Anterior cingulate cortex (tissue), 58 donors: ENCODE results near the gene POLR3E.
A peak's percentile ranks its signal among the peaks of the same experiment; 100 is the strongest.

Experiments used
- DNase-seq, 58 donors: peaks; one replicate each; lab custom pipeline; 2025; lab: John Stamatoyannopoulos, UW

Gene POLR3E

DNA sequence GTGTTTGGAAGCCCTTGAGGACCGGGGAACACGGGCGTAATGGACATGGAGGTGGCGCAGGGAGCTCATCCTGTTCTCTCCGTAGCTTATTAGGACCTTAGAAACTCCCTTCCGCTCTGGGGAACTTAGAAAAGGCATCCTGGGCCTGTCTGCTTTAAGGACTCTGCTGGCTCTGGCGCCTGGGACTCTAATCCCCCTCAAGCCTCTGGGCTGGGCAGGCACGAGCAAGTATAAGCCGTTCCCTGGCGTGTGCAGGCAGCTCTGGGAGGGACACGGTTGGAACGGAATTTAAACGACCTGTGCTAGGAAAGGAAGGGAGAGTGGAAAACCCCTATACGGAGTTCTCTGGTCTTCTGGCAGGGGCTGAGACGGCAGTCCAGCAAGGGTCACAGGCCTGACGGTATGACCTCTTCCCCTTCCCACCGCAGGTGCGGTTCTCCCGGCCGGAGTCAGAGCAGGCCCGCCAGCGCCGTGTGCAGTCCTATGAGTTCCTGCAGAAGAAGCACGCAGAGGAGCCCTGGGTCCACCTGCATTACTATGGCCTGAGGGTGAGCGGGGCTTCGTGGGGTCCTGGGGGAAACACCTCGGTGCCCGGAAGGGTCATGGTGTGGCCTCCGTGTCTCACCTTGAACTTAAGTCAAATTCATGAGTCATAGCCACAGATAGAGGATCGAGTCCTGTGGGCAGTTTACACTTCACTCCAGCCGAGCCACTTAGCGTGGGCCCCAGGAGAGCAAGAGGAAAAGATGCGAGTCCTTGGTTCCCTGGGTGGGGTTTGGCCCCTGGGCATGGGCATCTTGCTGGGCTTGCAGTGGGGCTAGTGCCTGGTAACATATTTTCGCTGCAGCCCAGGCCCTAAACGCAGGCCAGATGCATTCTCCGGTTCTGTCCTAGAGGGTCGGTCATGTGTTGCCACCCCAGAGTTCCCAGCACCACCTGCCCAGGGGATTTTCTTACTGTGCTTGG lies 17.7 kb downstream of the POLR3E start:
- no peak for DNase-seq

DNA sequence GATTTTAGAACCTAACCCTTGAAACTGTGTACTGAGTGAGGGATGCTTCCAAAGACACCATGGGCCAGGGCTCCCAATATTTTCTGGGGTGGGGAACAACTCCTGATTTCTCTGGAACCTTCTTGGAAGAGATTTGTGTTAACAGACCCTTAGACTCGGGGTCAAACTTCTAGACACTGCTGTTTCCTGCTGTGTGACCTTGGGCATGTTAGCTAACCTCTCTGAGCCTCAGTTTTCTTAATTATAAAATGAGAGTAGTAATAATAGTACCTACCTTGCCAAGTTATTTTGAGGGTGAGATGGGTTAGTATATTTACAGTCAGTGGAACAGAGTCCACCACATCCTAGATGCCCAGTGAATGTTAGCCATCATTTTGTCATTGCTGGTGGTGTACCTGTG lies 18.8 kb downstream of the POLR3E start:
- DNase-seq, result no peak

DNA sequence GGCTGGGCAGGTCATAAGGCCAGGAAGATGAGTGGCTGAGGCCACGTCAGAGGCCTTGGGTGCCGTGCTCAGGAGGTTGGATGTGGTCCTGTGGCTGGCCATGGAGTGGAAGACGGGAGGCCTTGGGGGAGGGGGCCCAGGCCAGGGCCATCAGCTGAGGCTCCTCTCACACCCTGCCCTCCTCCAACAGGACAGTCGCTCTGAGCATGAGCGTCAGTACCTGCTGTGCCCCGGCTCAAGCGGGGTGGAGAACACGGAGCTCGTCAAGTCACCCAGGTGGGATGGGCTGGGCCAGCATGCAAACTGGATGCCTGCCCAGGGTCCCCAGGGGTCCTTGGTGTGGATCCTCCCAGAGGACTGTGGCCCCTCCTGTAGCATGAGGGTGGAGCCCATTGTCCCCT lies 19.2 kb downstream of the POLR3E start:
- DNase-seq, result no peak

DNA sequence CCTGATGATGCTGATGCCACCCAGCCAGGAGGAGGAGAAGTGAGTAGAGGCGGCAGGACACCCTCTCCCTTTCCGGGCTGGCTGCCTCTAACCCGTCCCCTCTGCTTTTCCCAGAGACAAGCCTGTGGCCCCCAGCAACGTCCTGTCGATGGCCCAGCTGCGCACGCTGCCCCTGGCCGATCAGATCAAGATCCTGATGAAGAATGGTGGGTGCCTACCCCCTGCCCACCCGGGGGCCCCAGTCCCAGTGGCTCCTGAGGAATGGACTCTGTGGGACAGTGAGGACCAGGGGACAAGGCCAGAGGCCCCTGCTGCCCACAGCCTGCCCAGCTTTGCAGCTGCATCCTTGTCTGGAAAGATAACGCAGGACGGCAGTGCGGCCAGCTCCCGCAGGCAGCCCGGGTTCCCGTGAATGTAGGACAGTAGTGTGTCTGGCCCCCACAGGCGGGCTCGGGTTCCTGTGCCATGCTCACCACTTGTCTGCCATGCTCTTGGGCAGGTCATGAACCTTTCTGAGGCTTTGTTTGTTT lies 19.9 kb downstream of the POLR3E start:
- no peak for DNase-seq

DNA sequence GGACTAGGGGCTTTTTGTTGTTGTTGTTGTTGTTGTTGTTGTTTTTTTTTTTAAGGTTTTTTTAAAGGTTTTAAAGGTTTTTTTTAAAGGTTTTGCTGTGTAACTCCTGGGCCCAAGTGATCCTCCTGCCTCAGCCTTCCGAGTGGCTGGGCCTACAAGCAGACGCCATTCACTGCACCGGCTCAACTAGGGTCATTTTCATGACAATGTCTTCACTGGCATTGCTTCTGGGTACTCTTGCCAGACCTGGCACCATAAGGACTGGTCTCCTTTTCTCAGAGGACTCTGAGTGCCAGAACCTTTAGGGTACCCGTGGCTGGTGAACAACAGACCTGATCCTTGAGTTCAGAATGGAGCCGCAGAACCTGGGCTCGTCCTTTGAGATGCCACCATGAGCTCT lies 20.4 kb downstream of the POLR3E start:
- DNase-seq, result no peak

DNA sequence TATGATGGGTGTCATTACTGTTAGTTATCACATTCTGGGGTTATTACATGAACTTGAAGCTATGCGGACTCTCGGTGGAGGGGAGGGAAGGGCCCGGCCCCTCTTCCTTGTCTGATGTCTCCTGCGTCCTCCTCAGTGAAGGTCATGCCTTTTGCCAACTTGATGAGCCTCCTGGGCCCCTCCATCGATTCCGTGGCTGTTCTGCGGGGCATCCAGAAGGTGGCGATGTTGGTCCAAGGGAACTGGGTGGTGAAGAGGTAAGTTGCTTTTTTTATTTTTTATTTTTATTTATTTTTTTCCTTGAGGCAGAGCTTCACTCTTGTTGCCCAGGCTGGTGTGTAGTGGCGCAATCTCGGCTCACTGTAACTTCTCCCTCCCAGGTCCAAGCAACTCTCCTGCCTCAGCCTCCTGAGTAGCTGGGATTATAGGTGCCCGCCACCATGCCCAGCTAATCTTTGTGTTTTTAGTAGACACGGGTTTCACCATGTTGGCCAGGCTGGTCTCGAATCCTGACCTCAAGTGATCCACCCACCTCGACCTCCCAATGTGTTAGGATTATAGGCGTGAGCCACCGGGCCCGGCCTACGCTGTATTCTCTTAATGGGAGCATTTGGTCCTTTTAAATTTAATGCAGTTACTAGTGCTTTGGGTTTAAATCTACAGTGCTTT lies 21.6 kb downstream of the POLR3E start:
- peak in 1 of 58 donors; percentile 2 for DNase-seq

DNA sequence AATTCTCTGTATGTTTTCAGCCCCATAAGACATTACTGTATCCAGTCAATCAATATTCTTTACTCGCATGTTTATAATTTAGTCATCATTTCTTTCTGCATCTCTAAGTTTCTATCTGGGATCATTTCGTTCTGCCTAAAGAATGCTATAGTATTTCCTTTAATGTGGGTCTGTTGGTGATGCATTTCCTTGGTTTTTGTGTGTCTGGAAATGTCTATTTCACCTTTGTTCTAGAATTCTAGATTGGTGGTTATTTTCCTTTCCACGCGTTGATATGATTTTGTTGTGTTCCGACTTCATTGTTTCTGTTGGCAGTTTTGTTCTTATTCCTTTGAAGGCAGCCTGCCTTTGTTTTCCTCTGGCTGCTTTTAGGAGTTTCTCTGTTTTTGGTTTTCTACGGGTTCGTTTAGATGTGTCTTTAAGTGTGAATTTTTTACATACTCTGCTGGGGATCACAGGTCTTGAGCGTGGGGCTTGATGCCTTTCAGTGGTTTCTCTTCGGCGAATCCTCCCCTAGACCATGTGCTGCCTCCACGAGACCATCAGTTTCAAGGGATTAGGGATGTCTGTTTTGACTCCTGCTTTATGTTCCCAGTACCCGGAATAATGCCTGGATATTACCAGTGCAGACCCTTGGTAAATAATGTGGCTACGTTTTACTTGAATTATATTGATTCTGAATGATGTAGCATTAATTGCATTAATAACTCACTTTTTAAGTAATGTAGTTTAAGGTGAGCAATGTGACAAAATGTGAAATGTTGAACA lies 23.5 kb downstream of the POLR3E start:
- no peak for DNase-seq

DNA sequence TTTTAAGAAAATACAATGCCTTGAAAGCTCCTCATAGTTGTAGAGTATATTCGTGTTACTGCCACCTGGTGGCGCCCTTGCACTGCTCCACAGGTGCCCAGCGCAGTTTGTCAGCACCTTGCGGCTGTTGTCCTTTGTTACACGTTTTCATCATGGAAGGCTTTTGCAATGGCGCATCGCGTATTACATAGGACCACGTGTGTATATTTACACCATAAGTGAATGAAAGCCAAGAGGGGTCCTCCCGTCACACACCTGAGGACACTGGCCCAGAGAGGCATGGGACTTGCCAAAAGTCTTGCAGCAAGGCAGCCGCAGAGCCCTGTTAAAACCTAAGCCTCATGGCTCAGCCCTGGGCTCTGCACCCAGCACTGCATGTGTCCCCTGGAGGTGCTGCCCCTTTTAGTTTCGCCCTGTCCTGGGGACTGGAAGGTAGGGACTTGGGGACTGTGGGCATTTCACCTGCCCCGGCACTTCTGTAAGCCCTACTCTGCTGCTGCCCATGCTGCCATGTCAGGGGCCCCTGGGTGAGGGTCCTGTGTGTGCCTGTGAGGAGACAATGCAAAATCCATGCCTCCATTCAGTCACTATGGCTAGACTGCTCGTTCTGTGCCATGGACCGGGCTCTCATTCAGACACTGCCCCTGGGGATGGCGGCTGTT lies 24.3 kb downstream of the POLR3E start:
- peak in 42 of 58 donors; percentile 5 to 79 (median 21) for DNase-seq

DNA sequence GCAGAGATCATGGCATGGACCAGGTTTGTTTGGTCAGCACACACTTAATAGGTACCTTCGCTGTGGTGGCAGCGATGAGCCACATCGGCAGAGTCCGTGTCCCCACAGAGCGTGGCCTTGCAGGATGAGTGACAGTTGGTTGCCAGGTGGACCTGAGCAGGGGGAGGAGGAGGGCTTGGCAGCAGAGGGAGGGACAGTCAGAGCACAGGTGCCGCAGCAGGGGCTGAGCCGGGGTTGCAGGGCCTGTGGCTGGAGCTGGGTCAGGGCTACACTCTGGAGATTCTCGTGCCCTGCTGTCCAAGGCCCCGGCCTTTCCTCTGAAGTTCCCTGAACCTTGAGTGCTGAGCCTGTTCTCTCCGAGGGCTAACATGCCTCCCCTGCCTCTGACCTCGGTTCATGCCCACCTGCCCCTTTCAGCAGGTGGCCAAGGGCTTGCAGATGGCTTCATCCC lies 24.8 kb downstream of the POLR3E start:
- DNase-seq, result no peak

DNA sequence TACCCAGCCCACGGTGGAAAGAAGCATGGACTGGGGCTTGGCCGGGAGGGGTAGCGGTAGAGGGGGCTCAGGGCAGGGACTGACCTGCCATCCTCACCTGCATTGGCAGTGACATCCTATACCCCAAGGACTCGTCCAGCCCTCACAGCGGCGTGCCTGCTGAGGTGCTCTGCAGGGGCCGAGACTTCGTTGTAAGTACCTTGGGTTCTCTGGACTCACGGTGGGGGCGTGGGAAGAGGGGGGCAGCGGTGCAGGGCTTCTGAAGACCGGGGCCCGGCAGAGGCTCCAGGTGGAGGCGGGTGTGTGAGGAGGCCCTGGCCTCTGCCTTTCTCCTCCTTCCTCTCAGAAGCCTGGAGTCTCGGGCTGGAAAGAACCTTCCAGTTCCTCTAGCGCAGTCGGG lies 25.5 kb downstream of the POLR3E start:
- no peak for DNase-seq

DNA sequence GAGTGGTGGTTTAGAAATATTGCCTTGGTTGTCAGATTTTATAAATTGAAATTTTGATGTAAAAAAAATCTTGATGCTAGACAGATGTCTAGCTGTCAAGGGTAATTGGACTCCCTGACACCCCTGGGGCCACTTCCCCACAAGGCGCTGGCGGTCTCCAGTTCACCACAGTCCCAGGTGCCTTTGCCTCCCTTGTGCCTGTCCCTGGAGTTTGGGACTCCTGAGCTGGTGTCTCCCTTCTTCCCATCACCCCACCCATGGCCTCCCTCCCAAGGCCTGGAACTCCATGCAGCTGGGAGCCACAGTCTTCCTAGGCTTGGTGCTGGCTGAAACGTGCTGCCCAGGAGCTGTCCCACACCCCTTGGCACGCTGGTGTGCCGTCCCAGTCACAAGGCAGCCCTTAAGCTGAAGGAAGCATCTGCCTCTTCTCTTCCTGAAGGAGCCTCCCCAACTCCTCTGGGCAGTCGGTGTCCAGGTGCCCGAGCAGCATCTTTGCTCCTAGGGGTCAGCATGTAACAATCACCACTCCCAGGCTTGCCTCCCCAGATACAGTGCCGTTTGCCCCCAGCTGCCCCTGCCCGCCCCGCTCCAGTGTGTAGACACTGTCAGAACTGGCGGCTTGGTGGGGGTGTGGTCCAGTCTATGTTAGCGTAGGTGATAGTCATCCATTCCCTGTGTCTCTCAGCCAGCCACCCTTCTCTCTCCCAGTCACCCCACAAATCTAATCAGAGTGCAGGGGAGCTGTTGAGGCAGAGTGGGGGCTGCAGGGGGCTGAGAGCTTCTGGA lies 26.2 kb downstream of the POLR3E start:
- DNase-seq, result no peak

DNA sequence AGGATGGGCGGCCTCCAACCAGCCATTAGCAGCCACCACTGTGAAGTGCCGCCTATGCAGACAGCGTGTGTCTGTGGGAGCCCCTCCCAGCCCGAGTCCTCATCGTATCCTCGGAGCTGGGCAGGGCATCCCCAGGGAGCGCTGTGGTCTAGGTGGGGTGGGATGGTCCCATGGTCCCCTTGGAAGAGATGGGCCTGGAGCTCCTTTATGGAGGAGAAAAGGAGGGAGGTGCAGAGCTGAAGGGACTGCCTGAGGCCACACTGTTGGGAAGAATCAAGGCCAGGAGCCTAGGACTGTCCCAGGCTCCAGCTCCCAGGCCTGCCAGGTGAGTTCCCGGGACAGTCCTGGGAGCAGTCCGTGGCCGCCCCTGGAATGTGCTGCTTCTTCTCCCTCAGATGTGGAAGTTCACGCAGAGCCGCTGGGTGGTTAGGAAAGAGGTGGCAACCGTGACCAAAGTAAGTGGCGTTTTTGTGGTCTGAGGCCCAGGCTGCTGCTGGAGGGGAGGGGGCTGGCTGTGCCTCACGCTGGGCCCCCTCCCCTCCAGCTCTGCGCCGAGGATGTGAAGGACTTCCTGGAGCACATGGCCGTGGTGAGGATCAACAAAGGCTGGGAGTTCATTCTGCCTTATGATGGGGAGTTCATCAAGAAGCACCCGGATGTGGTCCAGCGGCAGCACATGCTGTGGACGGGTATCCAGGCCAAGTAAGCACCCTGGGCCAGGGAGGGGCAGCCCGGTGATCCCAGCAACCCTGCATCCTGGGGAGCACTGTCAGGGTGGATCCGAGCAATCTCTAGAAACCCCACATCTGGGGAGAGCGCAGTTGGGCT lies 27.0 kb downstream of the POLR3E start:
- DNase-seq, result no peak

DNA sequence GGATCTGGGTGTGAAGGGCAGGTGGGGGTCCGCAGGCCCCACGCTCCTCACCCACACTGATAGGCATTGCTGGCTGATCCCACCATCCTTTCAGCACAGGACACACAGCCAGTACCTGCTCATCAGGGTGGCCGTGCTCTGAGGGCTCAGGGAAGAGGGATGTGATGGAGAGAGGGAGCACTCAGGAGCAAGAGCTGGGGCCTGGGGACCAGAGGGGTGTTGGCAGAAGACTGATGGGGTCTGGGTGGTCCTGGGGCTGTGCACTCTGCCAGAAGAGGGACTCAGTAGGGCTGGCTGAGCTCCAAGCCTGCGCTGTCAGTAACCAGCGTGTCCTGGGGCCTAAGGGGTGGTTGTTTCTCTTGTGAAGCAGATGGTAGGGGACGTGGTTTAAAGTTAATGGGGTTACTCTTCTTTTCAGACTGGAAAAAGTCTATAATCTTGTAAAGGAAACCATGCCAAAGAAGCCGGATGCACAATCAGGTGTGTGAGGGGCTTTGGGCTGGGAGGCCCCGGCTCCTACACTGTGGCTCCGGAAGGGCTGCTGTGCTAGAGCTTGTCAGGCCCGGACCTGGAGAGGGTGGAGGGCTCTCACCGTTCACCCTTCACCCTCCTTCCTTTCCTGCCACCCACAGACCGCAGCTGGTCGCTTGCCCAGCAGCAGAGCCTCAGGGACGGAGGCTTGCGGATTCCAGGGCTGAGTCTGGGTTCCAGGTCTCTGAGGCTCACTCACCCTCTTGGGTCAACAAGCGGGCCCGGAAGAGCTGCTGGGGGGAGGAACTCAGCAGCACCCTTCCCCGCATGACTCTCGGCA lies 27.8 kb downstream of the POLR3E start:
- no peak for DNase-seq

DNA sequence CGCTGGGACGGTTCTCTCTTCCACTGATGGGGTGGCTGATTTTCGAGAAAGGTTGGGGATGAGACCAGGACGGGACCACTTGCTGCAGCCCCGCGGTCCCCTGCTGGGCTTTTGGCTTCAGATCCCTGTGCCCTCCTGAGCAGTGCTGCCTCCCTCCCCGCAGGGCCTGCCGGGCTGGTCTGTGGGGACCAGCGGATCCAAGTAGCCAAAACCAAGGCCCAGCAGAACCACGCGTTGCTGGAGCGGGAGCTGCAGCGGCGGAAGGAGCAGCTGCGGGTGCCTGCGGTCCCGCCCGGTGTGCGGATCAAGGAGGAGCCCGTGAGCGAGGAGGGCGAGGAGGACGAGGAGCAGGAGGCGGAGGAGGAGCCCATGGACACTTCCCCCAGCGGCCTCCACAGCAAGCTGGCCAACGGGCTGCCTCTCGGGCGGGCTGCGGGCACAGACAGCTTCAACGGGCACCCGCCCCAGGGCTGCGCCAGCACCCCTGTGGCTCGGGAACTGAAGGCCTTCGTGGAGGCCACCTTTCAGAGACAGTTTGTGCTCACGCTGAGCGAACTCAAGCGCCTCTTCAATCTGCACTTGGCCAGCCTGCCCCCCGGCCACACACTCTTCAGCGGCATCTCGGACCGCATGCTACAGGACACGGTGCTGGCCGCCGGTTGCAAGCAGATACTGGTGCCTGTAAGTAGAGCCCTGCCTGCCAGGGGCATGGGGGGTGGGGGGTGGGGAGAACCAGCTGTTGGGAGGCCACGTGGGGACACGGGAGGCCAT lies 28.6 kb downstream of the POLR3E start:
- no peak for DNase-seq

DNA sequence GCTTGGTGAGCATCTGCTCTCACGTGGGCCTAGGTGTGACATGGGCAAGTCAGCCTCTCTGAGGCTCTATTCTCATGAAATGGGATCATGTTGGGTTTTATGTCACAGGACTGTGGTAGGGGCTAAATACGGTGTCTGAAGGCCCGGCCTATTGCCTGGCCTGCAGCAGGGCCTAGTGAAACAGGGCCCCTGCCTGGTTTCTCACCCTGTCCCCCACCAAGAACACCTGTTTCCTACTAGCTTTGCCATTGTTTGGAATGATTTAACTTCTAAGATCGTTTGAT lies 29.1 kb downstream of the POLR3E start:
- no peak for DNase-seq

DNA sequence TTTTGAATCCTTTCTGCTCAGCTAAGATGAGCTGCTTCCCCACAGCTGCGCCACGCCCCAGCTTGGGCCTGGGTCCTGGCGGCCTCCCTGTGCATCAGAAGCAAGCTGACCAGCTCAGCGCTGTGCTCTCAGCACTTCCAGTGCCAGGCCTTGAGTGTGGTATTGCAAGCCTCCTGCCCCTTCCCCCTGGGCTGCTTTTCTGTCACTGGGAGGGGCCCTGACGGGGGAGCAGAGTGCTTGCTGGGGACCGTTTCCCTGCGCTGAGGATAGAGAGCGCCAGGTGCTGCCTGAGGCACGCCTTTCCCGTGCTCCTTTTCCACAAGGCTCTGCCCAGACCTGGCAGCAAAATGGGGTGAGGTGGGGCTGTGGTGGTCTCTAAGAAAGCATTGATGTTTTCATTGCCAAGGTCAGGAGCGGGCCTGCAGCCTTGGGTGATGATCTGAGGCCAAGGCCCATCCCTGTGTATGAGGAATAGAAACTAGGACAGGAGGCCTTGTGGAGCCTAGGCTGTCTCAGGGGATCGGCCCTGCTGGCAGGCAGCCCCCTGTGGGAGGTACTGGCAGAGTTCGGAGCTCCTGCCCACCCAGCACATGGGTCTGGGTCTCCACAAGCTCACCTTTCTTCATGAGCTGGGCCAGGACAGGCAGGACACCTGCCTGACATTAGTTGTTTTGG lies 29.7 kb downstream of the POLR3E start:
- no peak for DNase-seq

DNA sequence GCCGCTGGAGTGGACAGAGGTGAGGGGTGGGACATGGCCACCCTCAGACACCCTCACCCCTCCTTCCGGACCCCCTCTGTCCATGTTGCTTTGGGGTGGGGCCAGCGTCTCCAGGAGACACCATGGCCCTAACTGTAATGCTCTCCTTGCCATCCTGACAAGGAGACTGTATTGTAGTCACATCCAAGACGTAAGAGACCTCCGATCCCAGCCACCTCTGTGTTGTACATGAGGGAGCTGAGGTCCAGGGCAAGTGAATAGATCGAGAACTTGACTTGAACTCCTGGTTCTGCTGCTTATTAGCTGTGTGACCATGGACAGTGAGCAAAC lies 30.2 kb downstream of the POLR3E start:
- no peak for DNase-seq
